Heart left ventricle (tissue), 16 donors: ENCODE measurements around the gene PPM1M. TPM values are rescaled to one million over a fixed set of nuclear protein-coding genes. Genes with fewer than 3 reads are reported as not detected.

ENCODE experiments used
- ATAC-seq, 4 donors: fragments of 200-7000 bp; cut with Tn5 transposase; one replicate each; pipeline ENCODE4 v1.9.1; 2020 to 2022; ENCODE audit warnings: moderate library complexity in 4 of 4, mild to moderate bottlenecking in 3 of 4, moderate number of reproducible peaks in 1 of 4
- DNase-seq, 5 donors: peaks; one replicate each; pipeline ENCODE4 v3.0.0-alpha.2; 2020
- H3K27ac ChIP-seq, 12 donors: fragments of 200-600 bp; sonication (generic) in 4 of 12; one replicate each; pipeline versions ENCODE4 v1.5.0 to v1.8.0; 2016 to 2022; ENCODE audit warnings: mild to moderate bottlenecking in 2 of 12
- H3K27me3 ChIP-seq, 9 donors: fragments of 200-600 bp; sonication (generic) in 2 of 9; one replicate each; pipeline versions ENCODE4 v1.5.1 to v1.8.0; 2016 to 2022; ENCODE audit warnings: mild to moderate bottlenecking in 3 of 9
- H3K36me3 ChIP-seq, 9 donors: fragments of 200-600 bp; sonication (generic) in 2 of 9; one replicate each; pipeline versions ENCODE4 v1.5.0 to v1.8.0; 2018 to 2022; ENCODE audit warnings: mild to moderate bottlenecking in 2 of 9
- H3K4me1 ChIP-seq, 12 donors: fragments of 200-600 bp; sonication (generic) in 4 of 12; one replicate each; pipeline versions ENCODE4 v1.5.0 to v1.8.0; 2016 to 2022; ENCODE audit warnings: mild to moderate bottlenecking in 3 of 12
- H3K4me3 ChIP-seq, 12 donors: fragments of 200-600 bp; sonication (generic) in 4 of 12; one replicate each; pipeline versions ENCODE4 v1.5.0 to v1.8.0; 2017 to 2022; ENCODE audit warnings: mild to moderate bottlenecking in 9 of 12, moderate library complexity in 4 of 12
- H3K9me3 ChIP-seq, 12 donors: fragments of 200-600 bp; sonication (generic) in 4 of 12; one replicate each; pipeline versions ENCODE4 v1.5.0 to v1.8.0; 2016 to 2022; ENCODE audit warnings: mild to moderate bottlenecking in 1 of 12
- CTCF ChIP-seq, 12 donors: fragments of 200-600 bp; sonication (generic) in 4 of 12; IDR thresholded peaks; one replicate each; pipeline versions ENCODE4 v1.5.0 to v1.8.0; 2018 to 2022; ENCODE audit warnings: antibody characterized with exemption in 12 of 12, mild to moderate bottlenecking in 5 of 12
- POLR2A ChIP-seq, 2 donors: fragments of 450-650 bp; IDR thresholded peaks; one replicate each; pipeline ENCODE4 v1.6.1; 2017; ENCODE audit warnings: antibody characterized with exemption in 2 of 2, mild to moderate bottlenecking in 2 of 2, moderate library complexity in 2 of 2
- WGBS, 4 donors: extraction: QIAGEN DNeasy Blood & Tissue Kit in 2 of 4; methylation state at CpG; one replicate each; pipeline versions ENCODE4 v1.1.5 to v1.1.7; 2013 to 2018; 5-methylcytosine and 5-hydroxymethylcytosine counted together
- intact Hi-C, 10 donors: fragments of 100-400 bp; cut with DNase I; formaldehyde crosslinking; loops; one replicate each; pipeline versions ENCODE4 v1.11.1 to v1.14.2; 2022
- polyA plus RNA-seq, 2 donors: library from polyadenylated mRNA; stranded (reverse); fragments of 200-250 nt; gene quantifications; one replicate each; pipeline ENCODE4 v1.2.3, GENCODE V29; 2013
- total RNA-seq, 9 donors: library from RNA; depleted of rRNA in 2 of 9; stranded (reverse); fragments of >200 nt in 2 of 9; fragmentation: NEBNext Ultra II Directional in 3 of 9; extraction: Animal tissue kit (Norgen Biotek cat#: 25700) in 3 of 9; gene quantifications; one replicate each; pipeline versions ENCODE4 v1.1.0 to v1.2.4, GENCODE V29; 2016 to 2023
- donor health status: ischemic (EF 13 %, LVEDD 7.1; RV severe dilation, severe dysfunction).
- donor health status: healthy with polysubstance abuse.
- donor health status: DM: no; HTN: yes; CAD: no.
- donor health status: DM: no; HTN: no; CAD: no.
- donor health status: ischemic (EF 25% LVEDD 6.9; RV normal size, moderate dysfunction).
- donor health status: ischemic (EF 25% LVEDD 5.7; RV mildly dilated, moderate dysfunction).
- donor health status: healthy.
- donor health status: DM: yes; HTN: yes; CAD: no.
- donor health status: ischemic (EF 35%, LVEDD 5.7; RV mildly dilated, moderate dysfunction).
- donor health status: nonischemic (EF 11% LVEDD 7.7; RV severe dilation, severe dysfunction).
- donor health status: DM: yes; HTN: yes; CAD: no.
- donor health status: PGD.
- donor health status: ischemic (EF 29% LVEDD 5.4; RV normal size, mild dysfunction).
- donor health status: nonischemic (EF 23%, LVEDD 6.1; RV moderate dilation, normal function).

Gene PPM1M
- total and polyA plus RNA-seq, 11 donors: 5.6 to 30.2 (median 7.3) TPM

GRCh38 chr3:52290596-52291507, 45.3 kb downstream of the PPM1M start:
- H3K27me3 ChIP-seq: no peaks in the 10 kb centered on the region
- intact Hi-C loops: loop anchor here in 6 of 10 donors (1.0 to 5.0 kb wide), 6 partner anchors 46 to 116 kb away; no protein-coding TSS in a partner anchor
- DNase-seq: no peak
- peaks cover 0 to 40% (median 13%) of the 10 kb centered on the region in 9 donors for H3K36me3 ChIP-seq
- H3K9me3 ChIP-seq: no peaks in the 10 kb centered on the region
- no peak for ATAC-seq
- H3K4me1 ChIP-seq: peaks cover 0 to 25% (median 12%) of the 10 kb centered on the region in 12 donors
- no peak overlapping the region for H3K4me3 ChIP-seq
- no peak overlapping the region for H3K27ac ChIP-seq
- WGBS, 4 donors: 84 to 91% (median 89%) methylated on average over 17 to 23 of the region's 23 CpGs
- TF ChIP-seq POLR2A (IDR thresholded peaks at IDR 0.05): no peak
- no peak for TF ChIP-seq CTCF (IDR thresholded peaks at IDR 0.05)

GRCh38 chr3:52291508-52292181, 46.1 kb downstream of the PPM1M start:
- WGBS, 4 donors: 74 to 88% (median 84%) methylated on average over 5 to 7 of the region's 7 CpGs
- DNase-seq (no peak), ATAC-seq (no peak)
- Histone ChIP-seq H3K9me3 (no peaks in the 10 kb centered on the region), H3K36me3 (peaks cover 0 to 40% (median 13%) of the 10 kb centered on the region in 9 donors), H3K4me3 (no peak overlapping the region), H3K27ac (no peak overlapping the region), H3K4me1 (peaks cover 0 to 20% (median 11%) of the 10 kb centered on the region in 12 donors), H3K27me3 (no peaks in the 10 kb centered on the region)
- TF ChIP-seq POLR2A (IDR thresholded peaks at IDR 0.05): no peak
- TF ChIP-seq CTCF (IDR thresholded peaks at IDR 0.05): peak; percentile 38 to 60 (median 52)
- intact Hi-C loops: loop anchor here in 8 of 10 donors (1.0 to 5.0 kb wide), 6 partner anchors 46 to 116 kb away; no protein-coding TSS in a partner anchor

GRCh38 chr3:52292247-52293065, 46.9 kb downstream of the PPM1M start:
- no peak for DNase-seq
- no peak overlapping the region for H3K27ac ChIP-seq

More at GRCh38 chr3:52292247-52293065, 46.9 kb downstream of the PPM1M start:
- Histone ChIP-seq H3K27me3 (no peaks in the 10 kb centered on the region), H3K4me3 (no peak overlapping the region), H3K9me3 (no peaks in the 10 kb centered on the region), H3K4me1 (peaks cover 0 to 15% (median 6%) of the 10 kb centered on the region in 12 donors), H3K36me3 (peaks cover 0 to 40% (median 13%) of the 10 kb centered on the region in 9 donors)
- WGBS, 4 donors: 94 to 97% (median 96%) methylated on average over 18 to 20 of the region's 20 CpGs
- TF ChIP-seq CTCF (IDR thresholded peaks at IDR 0.05) (no peak), POLR2A (IDR thresholded peaks at IDR 0.05) (no peak)
- no peak for ATAC-seq
- intact Hi-C loops: loop anchor here in 5 of 10 donors (2.0 to 5.0 kb wide), 4 partner anchors 45 to 115 kb away; no protein-coding TSS in a partner anchor
